GM19240 (cell line): Measurements from ENCODE around the gene CDKN2C.
"Not testable (repeated sequence)": the region's sequence is repeated elsewhere in the genome, so short reads cannot be mapped to it uniquely, and the experiment has no call there.

Experiments
- DNase-seq: peaks from one replicate; pipeline ENCODE4 v3.0.0; 2011; ENCODE audit warnings: low spot score; ENCODE audit not compliant: insufficient read length

CDKN2C gene

DNA sequence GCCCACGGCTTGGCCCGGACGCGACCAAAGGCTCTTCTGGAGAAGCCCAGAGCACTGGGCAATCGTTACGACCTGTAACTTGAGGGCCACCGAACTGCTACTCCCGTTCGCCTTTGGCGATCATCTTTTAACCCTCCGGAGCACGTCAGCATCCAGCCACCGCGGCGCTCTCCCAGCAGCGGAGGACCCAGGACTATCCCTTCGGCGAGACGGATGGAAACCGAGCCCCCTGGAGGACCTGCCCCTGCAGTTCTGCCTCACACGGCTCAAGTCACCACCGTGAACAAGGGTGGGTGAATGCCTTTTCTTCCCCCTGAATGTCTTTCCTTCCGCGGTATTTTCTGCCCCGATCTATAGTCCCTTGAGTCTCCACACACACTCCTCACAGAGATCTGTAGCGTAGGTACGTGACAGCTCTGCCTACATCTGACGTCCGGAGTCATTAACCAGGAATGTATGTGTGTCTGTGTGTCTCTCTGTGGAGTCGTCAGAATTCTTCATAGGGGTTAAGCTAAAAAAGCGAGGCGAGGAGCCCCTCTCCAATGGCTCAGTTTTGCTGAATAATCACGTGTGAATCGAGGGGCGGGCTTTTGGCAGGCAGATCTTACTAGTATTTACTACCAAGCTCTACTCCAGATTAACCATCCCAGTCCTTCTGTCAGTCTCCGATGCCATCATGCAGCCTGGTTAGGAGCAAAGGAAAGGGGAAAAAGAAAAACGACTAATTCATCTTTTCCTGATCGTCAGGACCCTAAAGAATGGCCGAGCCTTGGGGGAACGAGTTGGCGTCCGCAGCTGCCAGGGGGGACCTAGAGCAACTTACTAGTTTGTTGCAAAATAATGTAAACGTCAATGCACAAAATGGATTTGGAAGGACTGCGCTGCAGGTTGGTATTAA lies at the start of gene CDKN2C:
CDKN2C (plus strand) TSS at position 635 of the 898 bp plus-strand sequence; CDS start at position 759, 124 bp downstream.
- DNase-seq: no peak

DNA sequence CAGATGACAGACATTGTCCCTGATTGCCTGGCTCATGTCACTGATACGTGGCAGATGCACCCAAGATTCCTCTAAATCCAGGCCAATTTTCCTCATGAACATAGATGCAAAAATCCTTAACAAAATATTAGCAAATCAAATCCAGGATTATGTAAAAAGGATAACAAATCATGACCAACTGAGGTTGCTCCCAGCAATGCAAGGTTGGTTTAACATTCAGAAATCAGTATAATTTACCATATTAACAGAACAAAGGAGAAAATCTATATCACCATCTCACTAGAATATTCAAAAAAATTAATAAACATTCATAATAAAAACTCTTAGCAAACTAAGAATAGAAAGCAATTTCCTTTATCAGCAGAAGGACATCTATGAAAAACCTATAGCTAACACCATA lies 49.6 kb upstream of the CDKN2C start:
- no peak for DNase-seq

- DNase-seq: no peak
These were observed 49.0 kb upstream of the CDKN2C start for GRCh38 chr1:50921029-50921428.

DNA sequence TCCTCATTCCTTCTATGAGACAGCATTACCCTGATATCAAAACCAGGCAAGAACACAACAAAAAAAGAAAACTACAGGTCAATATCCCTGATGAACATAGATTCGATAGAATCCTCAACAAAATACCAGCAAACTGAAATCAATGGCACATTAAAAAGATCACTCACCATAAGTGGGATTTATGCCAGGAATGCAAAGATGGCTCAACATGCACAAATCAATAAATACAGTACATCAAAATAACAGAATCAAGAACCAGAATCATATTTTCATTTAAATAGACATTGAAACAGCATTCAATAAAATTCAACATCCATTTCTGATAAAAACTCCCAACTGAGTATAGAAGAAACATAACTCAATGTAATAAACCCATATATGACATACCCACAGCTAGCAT lies 46.5 kb upstream of the CDKN2C start:
- no peak for DNase-seq

DNA sequence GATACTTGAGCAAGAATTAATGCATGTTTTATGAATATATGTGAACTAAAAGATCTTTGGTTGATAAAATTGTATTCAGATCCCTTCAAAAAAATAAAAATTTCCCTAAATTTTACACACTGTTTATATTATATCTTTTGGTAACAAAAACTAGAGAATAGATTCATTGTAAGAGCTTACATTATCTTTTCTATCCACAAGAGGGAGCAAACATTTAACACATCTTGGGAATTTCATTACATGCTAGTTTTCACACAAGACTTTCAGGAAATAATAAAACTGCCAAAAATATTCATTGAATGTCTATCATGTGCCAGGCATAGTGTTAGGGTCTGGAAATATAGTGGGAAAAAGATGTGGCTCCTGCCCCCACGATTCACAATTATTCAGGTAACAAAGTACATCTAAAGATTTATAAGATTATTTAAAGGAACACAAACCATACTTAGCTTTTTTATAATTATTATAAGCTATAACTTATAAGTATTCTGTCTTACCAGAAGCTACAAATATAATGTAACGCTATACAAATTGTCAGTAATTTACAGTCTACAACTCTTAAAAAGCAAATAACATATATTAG lies 40.6 kb upstream of the CDKN2C start:
- no peak for DNase-seq

DNA sequence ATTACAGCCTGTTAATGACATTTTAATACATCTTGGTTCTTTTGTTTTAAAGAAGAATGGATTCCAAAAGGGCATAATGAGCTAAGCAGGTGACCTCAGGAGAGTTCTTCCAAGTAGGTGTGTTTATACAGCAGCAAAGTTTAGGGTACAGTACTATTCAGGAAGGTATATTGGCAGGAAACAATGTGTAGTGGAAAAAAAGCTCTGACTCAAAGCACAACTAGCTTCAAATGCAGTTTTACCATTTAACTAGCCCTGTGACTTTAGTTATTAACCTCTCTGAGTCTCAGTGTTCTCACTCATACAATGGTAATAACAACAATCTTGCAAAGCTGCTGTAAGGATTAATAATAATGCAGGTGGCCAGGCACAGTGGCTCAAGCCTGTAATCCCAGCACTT lies 39.9 kb upstream of the CDKN2C start:
- no peak for DNase-seq

GRCh38 chr1:50930965-50931737 lies 38.9 kb upstream of the CDKN2C start:
- no peak for DNase-seq

DNA sequence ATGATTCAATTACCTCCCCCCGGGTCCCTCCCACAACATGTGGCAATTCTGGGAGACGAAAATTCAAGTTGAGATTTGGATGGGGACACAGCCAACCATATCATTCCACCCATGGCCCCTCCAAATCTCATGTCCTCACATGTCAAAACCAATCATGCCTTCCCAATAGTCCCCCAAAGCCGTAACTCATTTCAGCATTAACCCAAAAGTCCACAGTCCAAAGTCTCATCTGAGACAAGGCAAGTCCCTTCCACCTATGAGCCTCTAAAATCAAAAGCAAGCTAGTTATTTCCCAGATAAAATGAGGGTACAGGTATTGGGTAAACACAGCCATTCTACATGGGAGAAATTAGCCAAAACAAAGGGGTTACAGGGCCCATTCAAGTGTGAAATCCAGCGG lies 38.0 kb upstream of the CDKN2C start:
- not testable (repeated sequence) for DNase-seq

- DNase-seq: not testable (repeated sequence)
These were observed 36.3 kb upstream of the CDKN2C start for GRCh38 chr1:50933770-50934169.

GRCh38 chr1:50934838-50935237 lies 35.2 kb upstream of the CDKN2C start:
- DNase-seq: no peak

GRCh38 chr1:50935276-50935675 lies 34.8 kb upstream of the CDKN2C start:
- DNase-seq: not testable (repeated sequence)

GRCh38 chr1:50936321-50936720 lies 33.7 kb upstream of the CDKN2C start:
- no peak for DNase-seq

DNA sequence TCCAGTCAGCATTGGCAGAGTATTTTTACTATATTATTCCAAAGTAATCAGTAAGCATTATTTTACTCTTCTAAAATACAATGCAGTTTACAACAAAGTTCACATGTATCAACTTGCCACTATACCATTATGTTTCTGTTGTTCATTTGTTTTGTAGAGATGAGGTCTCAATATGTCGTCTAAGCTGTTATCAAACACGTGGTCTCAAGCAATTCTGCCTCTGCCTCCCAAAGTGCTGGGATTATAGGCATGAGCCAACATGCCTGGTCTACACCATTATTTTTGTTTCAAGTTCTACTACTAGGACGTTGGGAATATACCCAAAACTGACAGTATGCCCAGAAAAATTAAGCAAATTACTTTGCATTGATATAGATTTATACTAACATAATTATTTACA lies 29.8 kb upstream of the CDKN2C start:
- DNase-seq: no peak

GRCh38 chr1:50942334-50942733 lies 27.7 kb upstream of the CDKN2C start:
- DNase-seq: no peak

DNA sequence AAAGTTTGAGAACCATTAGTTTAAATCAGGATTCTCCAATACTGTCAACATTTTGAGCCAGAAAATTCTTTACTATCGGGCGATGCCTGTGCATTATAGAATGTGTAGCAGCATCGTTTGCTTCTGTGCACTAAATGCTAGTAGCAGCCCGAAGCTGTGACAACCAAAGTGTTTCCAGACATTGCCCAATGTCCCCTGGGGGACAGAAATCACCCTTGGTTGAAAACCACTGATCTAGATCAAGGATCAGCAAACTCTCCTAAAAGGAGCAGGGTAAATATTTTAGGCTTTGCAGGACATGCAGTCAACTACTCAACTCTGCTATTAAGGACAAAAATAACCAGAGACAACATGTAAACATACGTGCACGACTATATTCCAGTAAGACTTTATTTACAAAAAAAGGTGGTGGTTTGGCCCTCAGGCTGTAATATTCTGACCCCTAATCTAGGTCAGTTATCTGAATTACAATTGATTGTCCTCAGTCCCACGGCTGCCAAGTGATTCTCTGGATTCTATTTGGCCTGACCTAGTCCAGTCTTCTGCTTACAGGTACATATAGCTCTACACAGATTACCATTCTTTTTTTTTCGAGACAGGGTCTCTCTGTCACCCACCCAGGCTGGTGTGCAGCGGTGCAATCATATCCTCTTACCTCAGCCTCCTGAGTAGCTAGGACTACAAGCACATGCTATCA lies 20.6 kb upstream of the CDKN2C start:
- no peak for DNase-seq

- no peak for DNase-seq
These were observed 19.6 kb upstream of the CDKN2C start for GRCh38 chr1:50950396-50950795.

DNA sequence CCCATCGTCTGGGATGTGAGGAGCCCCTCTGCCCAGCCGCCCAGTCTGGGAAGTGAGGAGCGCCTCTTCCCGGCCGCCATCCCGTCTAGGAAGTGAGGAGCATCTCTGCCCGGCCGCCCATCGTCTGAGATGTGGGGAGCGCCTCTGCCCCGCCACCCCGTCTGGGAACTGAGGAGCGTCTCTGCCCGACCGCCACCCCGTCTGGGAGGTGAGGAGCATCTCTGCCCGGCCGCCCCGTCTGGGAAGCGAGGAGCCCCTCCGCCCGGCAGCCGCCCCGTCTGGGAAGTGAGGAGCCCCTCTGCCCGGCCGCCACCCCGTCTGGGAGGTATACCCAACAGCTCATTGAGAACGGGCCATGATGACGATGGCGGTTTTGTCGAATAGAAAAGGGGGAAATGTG lies 17.5 kb upstream of the CDKN2C start:
- DNase-seq: not testable (repeated sequence)

DNA sequence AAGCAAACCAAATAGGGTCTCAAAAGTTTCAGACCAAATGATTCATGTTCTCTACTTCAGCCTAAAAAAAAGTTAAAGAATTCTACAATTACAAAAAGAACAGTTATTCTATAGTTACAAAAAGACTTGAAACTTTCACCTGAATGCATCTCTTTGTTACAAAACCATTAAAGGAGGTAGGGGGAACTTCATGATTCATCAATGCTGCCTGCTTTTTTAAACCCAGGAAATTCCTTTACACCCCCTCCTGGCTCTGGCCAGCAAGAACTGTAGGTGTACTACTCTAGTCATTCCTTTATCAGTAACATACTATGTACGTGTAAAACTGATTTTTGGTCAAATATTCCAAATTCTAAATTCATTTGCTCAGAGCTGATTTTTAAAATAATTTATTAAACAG lies 14.9 kb upstream of the CDKN2C start:
- no peak for DNase-seq

DNA sequence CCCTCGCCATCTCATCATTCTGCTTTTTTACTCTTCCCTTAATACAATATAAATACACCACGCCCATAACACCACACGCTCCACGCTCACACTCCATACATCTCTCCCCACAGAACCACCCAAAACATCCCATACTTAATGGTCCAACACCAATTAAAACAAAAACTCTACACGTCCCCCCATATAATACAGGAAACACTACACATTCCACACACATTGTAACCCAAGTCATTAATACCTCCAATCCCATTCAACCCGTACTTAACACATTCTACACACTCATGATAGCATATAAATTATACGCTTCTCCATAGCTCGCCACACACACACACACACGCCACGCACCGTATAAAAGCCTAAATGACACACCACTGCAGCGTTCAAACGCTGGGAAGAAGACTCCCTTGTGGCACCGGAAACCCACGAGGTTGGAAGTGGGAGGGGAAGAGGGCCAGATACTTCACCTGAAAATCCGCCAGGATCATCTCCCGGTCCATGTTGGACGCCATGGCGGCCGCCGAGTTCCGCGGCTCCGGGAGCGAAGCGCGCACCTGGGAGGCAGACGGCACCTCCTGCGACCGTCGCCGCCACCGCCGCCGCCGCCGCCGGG lies 10.6 kb upstream of the CDKN2C start:
- DNase-seq: no peak

GRCh38 chr1:50959913-50960844 lies 9.9 kb upstream of the CDKN2C start, which contains the start of gene FAF1:
TSS of gene FAF1 (minus strand) at chr1:50960267. CDS start at chr1:50959811, 456 bp downstream.
- peak; percentile 94 for DNase-seq
